ENCODE measurements around the gene SPRED1.
"Not testable (repeated sequence)": the region's sequence is repeated elsewhere in the genome, so short reads cannot be mapped to it uniquely, and the experiment has no call there.

The SPRED1 gene

DNA sequence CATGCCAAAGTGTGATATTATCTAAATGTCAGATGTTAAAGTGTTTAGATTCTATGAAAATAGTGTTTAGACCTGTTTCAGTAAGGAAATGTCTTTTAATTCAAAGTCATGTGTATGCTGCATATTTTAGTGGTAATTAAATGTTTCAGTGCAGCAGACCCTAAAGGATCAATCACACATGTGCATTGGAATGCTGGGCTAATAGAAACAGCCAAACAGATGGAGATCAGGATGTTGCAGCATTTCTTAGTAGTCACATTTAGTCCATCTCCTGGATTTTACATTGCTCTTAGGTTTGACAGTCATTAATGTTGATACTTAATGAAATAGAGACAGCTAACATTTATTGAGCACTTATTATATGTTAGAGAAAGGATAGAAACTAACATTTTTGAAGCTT is 18.5 kb downstream of the SPRED1 start:
- Histone ChIP-seq H3K4me1 (ENCODE audit: control insufficient read depth, insufficient read depth, low read length) (no peaks in the 10 kb centered on the region), H3K27ac (ENCODE audit: low read depth, low read length) (no peak overlapping the region), H3K9ac (ENCODE audit: low read length) (no peak overlapping the region), H3K36me3 (ENCODE audit: control insufficient read depth, insufficient read depth, low read length) (no peaks in the 10 kb centered on the region), H3K4me3 (ENCODE audit: low read length) (no peak overlapping the region), H3K27me3 (ENCODE audit: control insufficient read depth, insufficient read depth, low read length) (no peaks in the 10 kb centered on the region)

DNA sequence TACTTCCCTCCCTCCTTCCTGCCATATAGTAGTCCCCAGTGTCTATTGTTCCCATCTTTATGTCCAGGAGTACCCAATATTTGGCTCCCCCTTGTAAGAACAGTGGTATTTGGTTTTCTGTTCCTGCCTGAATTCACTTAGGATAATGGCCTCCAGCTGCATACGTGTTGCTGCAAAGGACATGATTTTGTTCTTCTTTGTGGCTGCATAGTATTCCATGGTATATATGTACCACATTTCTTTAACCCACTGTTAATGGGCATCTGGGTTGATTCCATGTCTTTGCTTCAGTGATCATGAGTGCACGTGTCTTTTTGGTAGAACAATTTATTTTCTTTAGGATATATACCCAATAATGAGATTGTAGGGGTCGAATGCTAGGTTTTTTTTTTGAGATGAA is 19.3 kb downstream of the SPRED1 start:
- Histone ChIP-seq H3K27ac (ENCODE audit: low read depth, low read length) (no peak overlapping the region), H3K4me3 (ENCODE audit: low read length) (no peak overlapping the region), H3K36me3 (ENCODE audit: control insufficient read depth, insufficient read depth, low read length) (no peaks in the 10 kb centered on the region), H3K27me3 (ENCODE audit: control insufficient read depth, insufficient read depth, low read length) (no peaks in the 10 kb centered on the region), H3K4me1 (ENCODE audit: control insufficient read depth, insufficient read depth, low read length) (no peaks in the 10 kb centered on the region), H3K9ac (ENCODE audit: low read length) (no peak overlapping the region)

DNA sequence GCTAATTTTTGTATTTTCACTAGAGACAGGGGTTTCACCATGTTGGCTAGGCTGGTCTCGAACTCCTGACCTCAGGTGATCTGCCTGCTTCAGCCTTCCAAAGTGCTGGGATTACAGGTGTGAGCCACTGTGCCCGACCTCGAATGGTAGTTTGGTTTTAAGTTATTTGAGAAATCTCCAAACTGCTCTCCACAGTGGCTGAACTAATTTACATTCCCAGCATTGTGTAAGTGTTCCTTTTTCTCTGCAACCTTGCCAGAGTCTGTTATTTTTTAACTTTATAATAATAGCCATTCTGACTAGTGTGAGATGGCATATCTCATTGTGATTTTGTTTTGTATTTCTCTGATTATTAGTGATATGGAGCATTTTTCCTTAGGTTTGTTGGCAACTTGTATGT is 19.8 kb downstream of the SPRED1 start:
- not testable (repeated sequence) for H3K9ac ChIP-seq (ENCODE audit: low read length); H3K27ac ChIP-seq (ENCODE audit: low read depth, low read length); H3K36me3 ChIP-seq (ENCODE audit: control insufficient read depth, insufficient read depth, low read length); H3K4me1 ChIP-seq (ENCODE audit: control insufficient read depth, insufficient read depth, low read length); H3K4me3 ChIP-seq (ENCODE audit: low read length); H3K27me3 ChIP-seq (ENCODE audit: control insufficient read depth, insufficient read depth, low read length)

DNA sequence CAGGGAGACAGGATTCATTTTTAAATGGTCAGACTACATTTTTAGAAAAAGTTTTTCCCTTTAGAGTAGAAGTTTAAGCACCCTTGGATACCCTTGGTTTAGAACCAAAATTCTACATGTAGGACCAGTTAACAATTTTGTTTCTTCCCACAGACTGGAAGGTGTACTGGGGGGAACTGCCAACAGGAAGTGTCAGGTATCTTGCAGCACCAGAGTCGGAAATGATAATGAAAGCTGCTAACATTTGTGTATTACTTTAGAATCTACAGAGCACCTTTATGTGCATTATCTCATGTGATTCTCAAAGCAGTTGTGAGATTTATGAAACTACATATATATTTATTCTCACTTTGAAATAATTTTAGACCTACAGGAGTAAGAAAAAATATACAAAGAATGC is 21.5 kb downstream of the SPRED1 start:
- Histone ChIP-seq H3K4me3 (ENCODE audit: low read length) (no peak overlapping the region), H3K36me3 (ENCODE audit: control insufficient read depth, insufficient read depth, low read length) (no peaks in the 10 kb centered on the region), H3K4me1 (ENCODE audit: control insufficient read depth, insufficient read depth, low read length) (no peaks in the 10 kb centered on the region), H3K27ac (ENCODE audit: low read depth, low read length) (no peak overlapping the region), H3K9ac (ENCODE audit: low read length) (no peak overlapping the region), H3K27me3 (ENCODE audit: control insufficient read depth, insufficient read depth, low read length) (no peaks in the 10 kb centered on the region)

DNA sequence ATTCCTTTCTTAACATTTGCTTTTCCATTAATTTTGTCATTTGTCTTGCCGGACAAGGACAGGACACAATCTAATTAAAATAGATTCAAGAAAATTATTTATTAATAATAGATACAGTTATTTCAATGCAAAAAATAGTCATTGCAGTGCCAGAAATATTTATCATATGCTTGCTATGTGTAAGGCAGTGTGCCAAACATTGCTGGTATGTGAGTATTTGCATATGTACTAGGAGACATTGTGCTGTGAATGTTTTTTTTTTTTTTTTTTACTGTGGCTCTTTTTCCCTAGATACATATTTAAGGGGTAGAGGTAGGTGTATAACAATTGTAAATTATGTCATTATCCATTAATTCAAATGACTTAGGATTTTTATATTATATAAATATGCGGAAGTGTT is 23.3 kb downstream of the SPRED1 start:
- H3K9ac ChIP-seq (ENCODE audit: low read length), result no peak overlapping the region
- H3K4me3 ChIP-seq (ENCODE audit: low read length), result no peak overlapping the region
- H3K27ac ChIP-seq (ENCODE audit: low read depth, low read length), result no peak overlapping the region
- H3K27me3 ChIP-seq (ENCODE audit: control insufficient read depth, insufficient read depth, low read length), result no peaks in the 10 kb centered on the region
- no peaks in the 10 kb centered on the region for H3K36me3 ChIP-seq (ENCODE audit: control insufficient read depth, insufficient read depth, low read length)
- H3K4me1 ChIP-seq (ENCODE audit: control insufficient read depth, insufficient read depth, low read length), result no peaks in the 10 kb centered on the region

DNA sequence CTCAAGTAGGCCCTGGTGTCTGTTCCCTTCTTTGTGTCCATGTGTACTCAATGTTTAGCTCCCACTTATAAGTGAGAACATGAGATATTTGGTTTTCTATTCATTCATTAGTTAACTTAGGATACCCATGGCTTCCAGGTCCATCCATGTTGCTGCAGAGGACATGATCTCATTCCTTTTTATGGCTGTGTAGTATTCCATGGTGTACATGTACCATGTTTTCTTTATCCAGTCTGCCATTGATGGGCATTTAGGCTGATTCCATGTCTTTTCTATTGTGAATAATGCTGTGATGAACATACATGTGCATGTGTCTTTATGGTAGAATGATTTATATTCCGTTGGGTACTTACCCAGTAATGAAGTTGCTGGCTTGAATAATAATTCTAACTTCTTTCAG is 24.6 kb downstream of the SPRED1 start:
- not testable (repeated sequence) for H3K27ac ChIP-seq (ENCODE audit: low read depth, low read length); H3K27me3 ChIP-seq (ENCODE audit: control insufficient read depth, insufficient read depth, low read length); H3K4me3 ChIP-seq (ENCODE audit: low read length); H3K4me1 ChIP-seq (ENCODE audit: control insufficient read depth, insufficient read depth, low read length); H3K36me3 ChIP-seq (ENCODE audit: control insufficient read depth, insufficient read depth, low read length); H3K9ac ChIP-seq (ENCODE audit: low read length)

DNA sequence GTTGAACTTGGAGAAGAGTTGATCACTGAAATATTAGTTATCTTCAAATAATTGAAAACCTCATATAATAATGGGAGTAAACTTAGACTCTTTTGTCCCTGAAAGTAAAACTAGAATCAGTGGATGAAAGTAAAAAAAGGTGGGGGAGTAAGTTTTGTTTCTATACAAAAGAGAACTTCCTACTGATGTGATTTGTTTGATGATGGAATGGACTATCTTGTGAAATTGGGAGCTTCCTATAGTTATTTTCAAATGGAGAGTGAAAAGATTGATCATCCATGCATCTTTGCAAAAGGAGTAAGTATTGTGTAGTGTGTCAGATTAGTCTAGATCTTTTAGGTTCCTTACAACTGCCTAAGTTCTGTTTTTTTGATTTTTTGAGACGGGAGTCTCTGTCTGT is 28.4 kb downstream of the SPRED1 start:
- H3K36me3 ChIP-seq (ENCODE audit: control insufficient read depth, insufficient read depth, low read length), result no peaks in the 10 kb centered on the region
- H3K9ac ChIP-seq (ENCODE audit: low read length), result no peak overlapping the region
- no peak overlapping the region for H3K27ac ChIP-seq (ENCODE audit: low read depth, low read length)
- H3K4me3 ChIP-seq (ENCODE audit: low read length), result no peak overlapping the region
- no peaks in the 10 kb centered on the region for H3K27me3 ChIP-seq (ENCODE audit: control insufficient read depth, insufficient read depth, low read length)
- peaks cover 3% of the 10 kb centered on the region for H3K4me1 ChIP-seq (ENCODE audit: control insufficient read depth, insufficient read depth, low read length)

DNA sequence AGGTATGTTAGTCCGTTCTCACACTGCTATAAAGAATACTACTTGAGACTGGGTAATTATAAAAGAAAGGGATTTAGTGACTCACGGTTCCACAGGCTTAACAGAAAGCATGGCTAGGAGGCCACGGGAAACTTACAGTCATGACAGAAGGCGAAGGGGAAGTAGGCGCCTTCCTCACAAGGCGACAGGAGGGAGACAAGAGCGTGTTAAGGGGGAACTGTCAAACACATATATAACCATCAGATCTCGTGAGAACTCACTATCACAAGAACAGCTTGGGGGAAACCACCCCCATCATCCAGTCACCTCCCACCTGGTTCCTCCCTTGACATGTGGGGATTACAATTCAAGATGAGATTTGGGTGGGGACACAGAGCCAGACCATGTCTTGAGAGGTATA is 30.4 kb downstream of the SPRED1 start:
- Histone ChIP-seq H3K27ac (ENCODE audit: low read depth, low read length) (no peak overlapping the region), H3K9ac (ENCODE audit: low read length) (no peak overlapping the region), H3K4me3 (ENCODE audit: low read length) (no peak overlapping the region), H3K4me1 (ENCODE audit: control insufficient read depth, insufficient read depth, low read length) (peaks cover 3% of the 10 kb centered on the region), H3K36me3 (ENCODE audit: control insufficient read depth, insufficient read depth, low read length) (no peaks in the 10 kb centered on the region), H3K27me3 (ENCODE audit: control insufficient read depth, insufficient read depth, low read length) (no peaks in the 10 kb centered on the region)

DNA sequence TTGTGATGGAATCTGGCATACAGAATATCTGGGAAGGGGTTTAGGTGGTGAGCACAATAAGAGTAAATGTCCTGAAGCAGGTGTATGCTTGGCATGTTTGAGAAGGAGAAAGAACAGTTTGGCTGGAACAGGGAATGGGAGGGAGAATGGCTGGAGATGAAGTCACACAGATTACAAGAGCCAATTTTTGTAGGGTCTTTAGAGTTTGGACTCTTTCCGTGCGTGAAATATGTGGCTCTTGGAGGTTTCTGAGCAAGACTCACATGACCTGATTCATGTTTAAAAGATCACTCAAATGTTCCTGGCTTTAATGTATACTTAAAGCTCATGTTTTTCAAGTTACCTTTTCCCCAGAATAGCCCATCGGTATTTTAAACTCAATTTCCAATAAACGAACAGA is 32.8 kb downstream of the SPRED1 start:
- Histone ChIP-seq H3K27me3 (ENCODE audit: control insufficient read depth, insufficient read depth, low read length) (no peaks in the 10 kb centered on the region), H3K36me3 (ENCODE audit: control insufficient read depth, insufficient read depth, low read length) (no peaks in the 10 kb centered on the region), H3K27ac (ENCODE audit: low read depth, low read length) (no peak overlapping the region), H3K4me3 (ENCODE audit: low read length) (no peak overlapping the region), H3K9ac (ENCODE audit: low read length) (no peak overlapping the region), H3K4me1 (ENCODE audit: control insufficient read depth, insufficient read depth, low read length) (peaks cover 3% of the 10 kb centered on the region)

DNA sequence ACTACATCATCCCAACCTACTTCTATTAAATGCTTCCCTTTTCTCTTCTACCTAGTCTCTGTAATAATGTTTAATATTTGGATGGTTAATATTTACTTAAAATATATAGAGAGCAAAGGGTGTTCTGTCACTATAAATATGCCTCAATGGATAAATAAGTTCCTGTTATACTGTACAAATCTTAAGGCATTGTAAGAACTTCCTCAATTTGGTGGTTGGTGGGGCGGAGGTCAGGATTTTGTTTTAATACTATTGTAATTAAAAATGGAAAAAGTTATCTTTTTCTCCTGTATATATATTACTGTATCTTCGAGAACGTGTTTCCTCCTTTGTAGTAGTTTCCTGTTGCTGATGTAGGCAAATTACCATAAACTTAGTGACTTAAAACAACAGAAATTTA is 41.5 kb downstream of the SPRED1 start:
- Histone ChIP-seq H3K36me3 (ENCODE audit: control insufficient read depth, insufficient read depth, low read length) (no peaks in the 10 kb centered on the region), H3K9ac (ENCODE audit: low read length) (no peak overlapping the region), H3K4me3 (ENCODE audit: low read length) (no peak overlapping the region), H3K4me1 (ENCODE audit: control insufficient read depth, insufficient read depth, low read length) (peaks cover 8% of the 10 kb centered on the region), H3K27me3 (ENCODE audit: control insufficient read depth, insufficient read depth, low read length) (no peaks in the 10 kb centered on the region), H3K27ac (ENCODE audit: low read depth, low read length) (no peak overlapping the region)

DNA sequence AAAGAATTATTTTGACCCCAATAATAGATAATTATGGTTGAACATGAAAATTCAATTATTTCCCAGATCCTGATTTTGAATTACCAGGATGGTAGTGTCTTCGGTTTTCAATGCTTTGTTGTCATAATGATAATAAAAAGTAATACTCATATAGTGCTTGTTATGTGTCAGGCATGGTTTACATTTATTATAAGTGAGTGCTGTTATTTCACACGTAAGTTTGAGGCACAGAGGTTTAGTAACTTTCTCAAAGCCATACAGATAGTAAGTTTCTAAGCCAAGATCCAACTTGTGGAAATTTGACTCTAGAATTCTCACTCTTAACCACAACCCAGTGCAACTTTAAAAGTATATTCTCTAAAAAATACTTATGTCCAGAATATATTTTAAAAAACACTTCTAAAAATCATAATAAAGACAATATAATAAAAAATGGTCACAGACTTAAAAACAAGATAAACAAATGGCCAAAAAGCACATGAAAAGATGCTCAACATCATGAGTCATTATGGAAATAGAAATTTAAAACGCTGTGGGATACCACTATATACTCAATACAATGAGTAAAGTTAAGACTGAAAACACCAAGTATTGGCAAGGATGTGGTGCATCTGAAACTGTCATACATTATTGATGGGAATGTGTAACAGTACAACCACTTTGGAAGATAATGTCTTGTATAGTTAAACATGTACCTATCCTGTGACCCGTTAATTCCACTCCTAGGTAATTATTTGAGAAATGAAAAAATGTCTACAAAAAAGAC is 45.2 kb downstream of the SPRED1 start:
- peaks cover 8% of the 10 kb centered on the region for H3K4me1 ChIP-seq (ENCODE audit: control insufficient read depth, insufficient read depth, low read length)

DNA sequence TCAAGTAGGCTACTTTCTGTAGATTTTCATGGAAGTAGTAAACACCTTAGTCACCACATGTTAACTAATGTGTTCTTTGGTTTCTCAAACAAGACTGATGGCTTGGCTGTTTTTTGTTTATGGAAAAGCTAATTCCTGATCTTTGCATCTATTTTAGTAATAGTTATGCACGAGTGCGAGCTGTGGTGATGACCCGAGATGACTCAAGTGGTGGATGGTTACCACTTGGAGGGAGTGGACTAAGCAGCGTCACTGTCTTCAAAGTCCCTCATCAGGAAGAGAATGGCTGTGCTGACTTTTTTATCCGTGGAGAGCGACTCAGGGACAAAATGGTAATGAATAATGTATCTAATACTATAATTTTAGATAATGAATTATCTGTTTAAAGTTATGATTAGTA is 46.6 kb downstream of the SPRED1 start:
- Histone ChIP-seq H3K4me1 (ENCODE audit: control insufficient read depth, insufficient read depth, low read length) (peaks cover 8% of the 10 kb centered on the region), H3K9ac (ENCODE audit: low read length) (no peak overlapping the region), H3K4me3 (ENCODE audit: low read length) (no peak overlapping the region), H3K27ac (ENCODE audit: low read depth, low read length) (peak overlapping the region; percentile 24), H3K36me3 (ENCODE audit: control insufficient read depth, insufficient read depth, low read length) (no peaks in the 10 kb centered on the region), H3K27me3 (ENCODE audit: control insufficient read depth, insufficient read depth, low read length) (no peaks in the 10 kb centered on the region)

More for the DNA sequence above, 45.2 kb downstream of the SPRED1 start:
- Histone ChIP-seq H3K36me3 (ENCODE audit: control insufficient read depth, insufficient read depth, low read length) (no peaks in the 10 kb centered on the region), H3K27ac (ENCODE audit: low read depth, low read length) (no peak overlapping the region), H3K27me3 (ENCODE audit: control insufficient read depth, insufficient read depth, low read length) (no peaks in the 10 kb centered on the region), H3K4me3 (ENCODE audit: low read length) (no peak overlapping the region), H3K9ac (ENCODE audit: low read length) (no peak overlapping the region)

DNA sequence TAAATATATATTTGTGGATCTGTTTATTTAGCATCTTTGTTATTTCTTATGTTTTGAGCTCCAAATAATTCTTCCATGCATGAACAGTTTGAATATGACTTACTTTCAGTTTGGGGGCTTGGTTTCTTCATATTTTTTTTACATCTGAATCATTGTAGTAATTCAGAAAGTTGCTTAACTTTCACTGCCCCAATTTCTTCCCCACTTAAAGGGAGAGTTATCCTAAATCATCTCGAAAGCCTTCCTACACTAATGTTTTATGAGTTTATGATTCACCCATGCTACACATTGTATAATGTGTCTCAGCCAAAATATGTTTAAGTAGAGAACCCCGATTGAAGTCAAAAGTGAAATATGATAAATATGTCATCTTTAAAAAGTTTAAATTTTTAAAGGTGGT is 47.8 kb downstream of the SPRED1 start:
- Histone ChIP-seq H3K36me3 (ENCODE audit: control insufficient read depth, insufficient read depth, low read length) (no peaks in the 10 kb centered on the region), H3K4me1 (ENCODE audit: control insufficient read depth, insufficient read depth, low read length) (peaks cover 8% of the 10 kb centered on the region), H3K27ac (ENCODE audit: low read depth, low read length) (no peak overlapping the region), H3K4me3 (ENCODE audit: low read length) (no peak overlapping the region), H3K27me3 (ENCODE audit: control insufficient read depth, insufficient read depth, low read length) (no peaks in the 10 kb centered on the region), H3K9ac (ENCODE audit: low read length) (no peak overlapping the region)
